ENCODE results near the gene OSBPL3.

The OSBPL3 gene

GRCh38 chr7:24888653-24889052 is 91.3 kb downstream of the OSBPL3 start:
- no peaks in the 10 kb centered on the region for H4K20me1 ChIP-seq (ENCODE audit: insufficient read depth, low read length)
- peaks cover 43% of the 10 kb centered on the region for H3K79me2 ChIP-seq (ENCODE audit: low read length)
- peak overlapping the region; percentile 36; the same call in 1 of the 2 replicates for H3K27ac ChIP-seq (ENCODE audit: low read length)
- no peaks in the 10 kb centered on the region for H3K9me2 ChIP-seq (replicated peaks; ENCODE audit: insufficient read depth, low read length)
- H3K4me3 ChIP-seq (ENCODE audit: low read length): no peak overlapping the region
- peaks cover 26% of the 10 kb centered on the region for H3K4me1 ChIP-seq (ENCODE audit: low read length)
- TF ChIP-seq CTCF (IDR thresholded peaks at IDR 0.05; ENCODE audit: low read length) (no peak), EZH2 (optimal IDR thresholded peaks at IDR 0.05; ENCODE audit: low read depth, low read length) (no peak), EZH2phosphoT487 (IDR thresholded peaks at IDR 0.05; ENCODE audit: low read length) (no peak)
- no peaks in the 10 kb centered on the region for H3F3A ChIP-seq (ENCODE audit: insufficient read depth, low read length)
- no peaks in the 10 kb centered on the region for H3K9me3 ChIP-seq (replicated peaks; ENCODE audit: insufficient read depth, low read length)
- H3K4me2 ChIP-seq (ENCODE audit: low read depth, low read length): peak overlapping the region; percentile 25
- no peaks in the 10 kb centered on the region for H3K27me3 ChIP-seq (replicated peaks; ENCODE audit: insufficient read depth, low read length)
- peak; percentile 40 for DNase-seq
- H3K9ac ChIP-seq (ENCODE audit: low read length): peak overlapping the region; percentile 1; the same call in 1 of the 2 replicates
- no peaks in the 10 kb centered on the region for H3K36me3 ChIP-seq (replicated peaks; ENCODE audit: insufficient read depth, low read length)
- H2AFZ ChIP-seq (ENCODE audit: low read length): no peak overlapping the region

GRCh38 chr7:24885716-24886115 is 94.3 kb downstream of the OSBPL3 start:
- H3K79me2 ChIP-seq (ENCODE audit: low read length): peaks cover 21% of the 10 kb centered on the region
- no peaks in the 10 kb centered on the region for H3K9me2 ChIP-seq (replicated peaks; ENCODE audit: insufficient read depth, low read length)
- H4K20me1 ChIP-seq (ENCODE audit: insufficient read depth, low read length): no peaks in the 10 kb centered on the region
- H3K4me2 ChIP-seq (ENCODE audit: low read depth, low read length): no peak overlapping the region
- no peaks in the 10 kb centered on the region for H3K9me3 ChIP-seq (replicated peaks; ENCODE audit: insufficient read depth, low read length)
- no peak overlapping the region for H3K9ac ChIP-seq (ENCODE audit: low read length)
- H3F3A ChIP-seq (ENCODE audit: insufficient read depth, low read length): no peaks in the 10 kb centered on the region
- H3K4me3 ChIP-seq (ENCODE audit: low read length): no peak overlapping the region
- H3K27me3 ChIP-seq (replicated peaks; ENCODE audit: insufficient read depth, low read length): no peaks in the 10 kb centered on the region
- H3K4me1 ChIP-seq (ENCODE audit: low read length): peaks cover 26% of the 10 kb centered on the region
- H2AFZ ChIP-seq (ENCODE audit: low read length): no peak overlapping the region
- TF ChIP-seq EZH2 (optimal IDR thresholded peaks at IDR 0.05; ENCODE audit: low read depth, low read length) (no peak), CTCF (IDR thresholded peaks at IDR 0.05; ENCODE audit: low read length) (no peak), EZH2phosphoT487 (IDR thresholded peaks at IDR 0.05; ENCODE audit: low read length) (no peak)
- H3K36me3 ChIP-seq (replicated peaks; ENCODE audit: insufficient read depth, low read length): no peaks in the 10 kb centered on the region
- DNase-seq: no peak
- H3K27ac ChIP-seq (ENCODE audit: low read length): no peak overlapping the region

- Histone ChIP-seq H3K4me2 (ENCODE audit: low read depth, low read length) (no peak overlapping the region), H3K4me1 (ENCODE audit: low read length) (peaks cover 23% of the 10 kb centered on the region), H3K79me2 (ENCODE audit: low read length) (peaks cover 18% of the 10 kb centered on the region), H3K27ac (ENCODE audit: low read length) (no peak overlapping the region), H2AFZ (ENCODE audit: low read length) (no peak overlapping the region), H4K20me1 (ENCODE audit: insufficient read depth, low read length) (no peaks in the 10 kb centered on the region), H3K36me3 (replicated peaks; ENCODE audit: insufficient read depth, low read length) (no peaks in the 10 kb centered on the region), H3K4me3 (ENCODE audit: low read length) (no peak overlapping the region), H3K9me2 (replicated peaks; ENCODE audit: insufficient read depth, low read length) (no peaks in the 10 kb centered on the region), H3K27me3 (replicated peaks; ENCODE audit: insufficient read depth, low read length) (no peaks in the 10 kb centered on the region), H3K9me3 (replicated peaks; ENCODE audit: insufficient read depth, low read length) (no peaks in the 10 kb centered on the region), H3F3A (ENCODE audit: insufficient read depth, low read length) (no peaks in the 10 kb centered on the region), H3K9ac (ENCODE audit: low read length) (no peak overlapping the region)
- no peak for DNase-seq
- TF ChIP-seq CTCF (IDR thresholded peaks at IDR 0.05; ENCODE audit: low read length): no peak
- TF ChIP-seq EZH2 (optimal IDR thresholded peaks at IDR 0.05; ENCODE audit: low read depth, low read length): no peak
- no peak for TF ChIP-seq EZH2phosphoT487 (IDR thresholded peaks at IDR 0.05; ENCODE audit: low read length)
Measured at GRCh38 chr7:24885305-24885704, 94.7 kb downstream of the OSBPL3 start.

Measured in MM.1S (cell line).